Vagina (tissue), 2 donors: ENCODE measurements around the gene LRRC7. TPM values are rescaled to one million over a fixed set of nuclear protein-coding genes. Genes with fewer than 3 reads are reported as not detected.

Experiments
- DNase-seq, 2 donors: peaks; one replicate each; pipeline ENCODE4 v3.0.0-alpha.2; 2017; ENCODE audit errors: extremely low spot score in 2 of 2
- H3K27ac ChIP-seq: fragments of 200-600 bp; sonication (generic); one replicate; pipeline ENCODE4 v1.5.1; 2019
- H3K27me3 ChIP-seq: fragments of 200-600 bp; sonication (generic); one replicate; pipeline ENCODE4 v1.5.1; 2019
- H3K36me3 ChIP-seq, 2 donors: fragments of 200-600 bp; sonication (generic); one replicate each; pipeline ENCODE4 v1.5.1; 2017 to 2019
- H3K4me1 ChIP-seq: fragments of 200-600 bp; sonication (generic); one replicate; pipeline ENCODE4 v1.5.1; 2019
- H3K4me3 ChIP-seq, 2 donors: fragments of 200-600 bp; sonication (generic); 1 replicate in 1 of 2; 2 replicates in 1 of 2; pipeline ENCODE4 v1.5.1; 2016 to 2019
- H3K9me3 ChIP-seq: fragments of 200-600 bp; sonication (generic); one replicate; pipeline ENCODE4 v1.5.1; 2019
- CTCF ChIP-seq, 3 experiments: fragments of 450-650 bp in 2 of 3; fragments of 200-600 bp in 1 of 3; sonication (generic) in 1 of 3; IDR thresholded peaks; one replicate each; pipeline ENCODE4 v1.5.1; 2017 to 2019; ENCODE audit warnings: antibody characterized with exemption in 3 of 3, mild to moderate bottlenecking in 2 of 3, moderate library complexity in 2 of 3
- POLR2A ChIP-seq, 2 donors: fragments of 450-650 bp; IDR thresholded peaks; one replicate each; pipeline ENCODE4 v1.6.1; 2017; ENCODE audit warnings: antibody characterized with exemption in 2 of 2, mild to moderate bottlenecking in 2 of 2, moderate library complexity in 2 of 2
- POLR2AphosphoS5 ChIP-seq, 2 donors: sonication (generic); formaldehyde crosslinking; IDR thresholded peaks; one replicate each; pipeline ENCODE4 v1.9.0; 2017; ENCODE audit warnings: antibody characterized with exemption in 2 of 2, mild to moderate bottlenecking in 2 of 2, low read depth in 1 of 2; ENCODE audit not compliant: insufficient read depth in 1 of 2
- intact Hi-C: fragments of 100-400 bp; cut with DNase I; formaldehyde crosslinking; loops from one replicate; pipeline ENCODE4 v1.15.1; 2023
- total RNA-seq: library from RNA; depleted of rRNA; stranded (reverse); fragments of >200 nt; gene quantifications from one replicate; pipeline ENCODE4 v1.2.3, GENCODE V29; 2016

LRRC7 gene
- total RNA-seq, 1 donor from 2014 or later: not detected

- Histone ChIP-seq H3K9me3 (no peaks in the 10 kb centered on the region), H3K36me3 (no peaks in the 10 kb centered on the region), H3K4me1 (no peaks in the 10 kb centered on the region), H3K27me3 (no peaks in the 10 kb centered on the region), H3K4me3 (no peak overlapping the region), H3K27ac (no peak overlapping the region)
- intact Hi-C loops: no loop called here
- no peak for TF ChIP-seq CTCF (IDR thresholded peaks at IDR 0.05)
- no peak for TF ChIP-seq POLR2A (IDR thresholded peaks at IDR 0.05)
- TF ChIP-seq POLR2AphosphoS5 (IDR thresholded peaks at IDR 0.05; ENCODE audit: insufficient read depth in 1 of 2, low read depth in 1 of 2): no peak
- DNase-seq: no peak
Measured at GRCh38 chr1:70090141-70090540, 522.4 kb downstream of the LRRC7 start.

- Histone ChIP-seq H3K27me3 (no peaks in the 10 kb centered on the region), H3K9me3 (no peaks in the 10 kb centered on the region), H3K27ac (no peak overlapping the region), H3K36me3 (no peaks in the 10 kb centered on the region), H3K4me3 (no peak overlapping the region), H3K4me1 (no peaks in the 10 kb centered on the region)
- no peak for DNase-seq
- TF ChIP-seq CTCF (IDR thresholded peaks at IDR 0.05) (no peak), POLR2AphosphoS5 (IDR thresholded peaks at IDR 0.05; ENCODE audit: insufficient read depth in 1 of 2, low read depth in 1 of 2) (no peak), POLR2A (IDR thresholded peaks at IDR 0.05) (no peak)
- intact Hi-C loops: no loop called here
Measured at GRCh38 chr1:70090875-70091274, 523.2 kb downstream of the LRRC7 start.

- no peak for TF ChIP-seq POLR2A (IDR thresholded peaks at IDR 0.05)
- TF ChIP-seq POLR2AphosphoS5 (IDR thresholded peaks at IDR 0.05; ENCODE audit: insufficient read depth in 1 of 2, low read depth in 1 of 2): no peak
- TF ChIP-seq CTCF (IDR thresholded peaks at IDR 0.05): no peak
Measured at GRCh38 chr1:70091811-70092210, 524.1 kb downstream of the LRRC7 start.

DNA sequence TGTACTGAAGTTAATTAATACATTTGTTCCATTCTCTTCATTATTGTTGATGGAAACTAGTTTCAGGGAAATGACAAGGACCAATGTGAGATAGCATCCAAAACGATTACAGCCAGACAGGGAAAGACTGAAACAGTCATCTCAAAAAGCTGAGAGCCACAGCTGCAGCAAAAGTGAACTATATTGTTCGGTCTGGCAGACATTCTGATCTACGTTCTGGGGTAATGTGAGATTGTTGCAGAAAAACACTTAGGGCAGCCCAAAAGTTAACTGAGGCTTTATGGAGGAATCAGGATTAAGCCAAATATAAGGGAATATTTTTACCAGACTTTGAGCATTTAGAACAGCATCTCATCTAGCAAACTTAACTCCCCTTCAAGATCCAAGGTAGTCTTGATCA, 524.8 kb downstream of the LRRC7 start:
- no peaks in the 10 kb centered on the region for H3K27me3 ChIP-seq
- no peaks in the 10 kb centered on the region for H3K36me3 ChIP-seq
- TF ChIP-seq POLR2A (IDR thresholded peaks at IDR 0.05) (no peak), CTCF (IDR thresholded peaks at IDR 0.05) (no peak), POLR2AphosphoS5 (IDR thresholded peaks at IDR 0.05; ENCODE audit: insufficient read depth in 1 of 2, low read depth in 1 of 2) (no peak)
- H3K9me3 ChIP-seq: no peaks in the 10 kb centered on the region
- H3K27ac ChIP-seq: no peak overlapping the region
- intact Hi-C loops: no loop called here
- H3K4me1 ChIP-seq: no peaks in the 10 kb centered on the region
- H3K4me3 ChIP-seq: no peak overlapping the region
- DNase-seq: no peak

More at GRCh38 chr1:70091811-70092210, 524.1 kb downstream of the LRRC7 start:
- Histone ChIP-seq H3K36me3 (no peaks in the 10 kb centered on the region), H3K9me3 (no peaks in the 10 kb centered on the region), H3K4me3 (no peak overlapping the region), H3K27me3 (no peaks in the 10 kb centered on the region), H3K4me1 (no peaks in the 10 kb centered on the region), H3K27ac (no peak overlapping the region)
- intact Hi-C loops: no loop called here
- DNase-seq: no peak

GRCh38 chr1:70093250-70093975, 525.7 kb downstream of the LRRC7 start:
- TF ChIP-seq POLR2A (IDR thresholded peaks at IDR 0.05) (no peak), CTCF (IDR thresholded peaks at IDR 0.05) (no peak), POLR2AphosphoS5 (IDR thresholded peaks at IDR 0.05; ENCODE audit: insufficient read depth in 1 of 2, low read depth in 1 of 2) (no peak)
- Histone ChIP-seq H3K27me3 (no peaks in the 10 kb centered on the region), H3K4me1 (no peaks in the 10 kb centered on the region), H3K9me3 (no peaks in the 10 kb centered on the region), H3K27ac (no peak overlapping the region), H3K4me3 (no peak overlapping the region), H3K36me3 (no peaks in the 10 kb centered on the region)
- intact Hi-C loops: no loop called here
- DNase-seq: no peak
